AG08396 (cell line): Measurements from ENCODE around the gene TDRKH.
A peak's percentile ranks its signal among the peaks of the same experiment; 100 is the strongest.
"Not testable (repeated sequence)": the region's sequence is repeated elsewhere in the genome, so short reads cannot be mapped to it uniquely, and the experiment has no call there.

ENCODE experiments used
- DNase-seq: peaks from one replicate; pipeline ENCODE4 v3.0.0; 2012; ENCODE audit warnings: low spot score, mixed read lengths

Gene TDRKH

GRCh38 chr1:151762941-151763921 lies 27.1 kb downstream of the TDRKH start, which contains the start of gene MRPL9:
TSS of gene MRPL9 (minus strand) at chr1:151763496. CDS start at chr1:151763479, 17 bp downstream.
- peak; percentile 96 for DNase-seq

GRCh38 chr1:151760597-151761385 lies 29.5 kb downstream of the TDRKH start:
- DNase-seq = no peak

- no peak for DNase-seq
Observed at GRCh38 chr1:151759241-151759640, 31.1 kb downstream of the TDRKH start.

- DNase-seq = peak; percentile 48
Observed at GRCh38 chr1:151756291-151756690, 34.0 kb downstream of the TDRKH start.

- DNase-seq = no peak
Observed at GRCh38 chr1:151741516-151741915, 48.8 kb downstream of the TDRKH start.

GRCh38 chr1:151739590-151740355 lies 50.5 kb downstream of the TDRKH start:
- no peak for DNase-seq

GRCh38 chr1:151737479-151737878 lies 52.8 kb downstream of the TDRKH start:
- no peak for DNase-seq

- DNase-seq = no peak
Observed at GRCh38 chr1:151737026-151737425, 53.3 kb downstream of the TDRKH start.

- DNase-seq = not testable (repeated sequence)
Observed at GRCh38 chr1:151733995-151734394, 56.3 kb downstream of the TDRKH start.

- DNase-seq = no peak
Observed at GRCh38 chr1:151733126-151733525, 57.2 kb downstream of the TDRKH start.

GRCh38 chr1:151729966-151730291 lies 60.4 kb downstream of the TDRKH start:
- DNase-seq = no peak

- no peak for DNase-seq
Observed at GRCh38 chr1:151729157-151729965, 60.9 kb downstream of the TDRKH start.

- DNase-seq = peak; percentile 44
Observed at GRCh38 chr1:151728151-151729054, 61.9 kb downstream of the TDRKH start.

GRCh38 chr1:151723726-151724370 lies 66.5 kb downstream of the TDRKH start:
- no peak for DNase-seq
